ENCODE measurements around the gene JMJD1C. TPM values are rescaled to one million over a fixed set of nuclear protein-coding genes. Genes with fewer than 3 reads are reported as not detected.

JMJD1C gene
- total RNA-seq, 1 donor from 2014 or later: 120 TPM

DNA sequence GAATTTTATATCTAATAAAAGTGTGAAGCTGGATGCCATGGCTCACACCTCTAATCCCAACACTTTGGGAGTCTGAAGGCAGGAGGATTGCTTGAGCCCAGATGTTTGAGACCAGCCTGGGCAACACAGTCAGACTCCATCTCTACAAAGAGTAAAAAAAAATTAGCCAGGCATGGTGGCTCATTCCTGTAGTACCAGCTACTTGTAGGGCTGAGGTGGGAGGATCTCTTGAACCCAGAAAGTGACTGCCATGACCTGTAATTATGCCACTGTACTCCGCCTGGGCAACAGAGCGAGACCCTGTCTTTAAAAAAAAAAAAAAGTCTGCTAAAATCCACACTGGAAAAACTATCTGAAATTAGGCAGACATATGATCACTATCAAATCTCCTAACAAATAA is 7.6 kb downstream of the JMJD1C start:
- Mint-ChIP-seq H3K36me3 (ENCODE audit: unreplicated experiment) (no peaks in the 10 kb centered on the region), H3K4me3 (ENCODE audit: unreplicated experiment) (no peak overlapping the region), H3K27ac (ENCODE audit: unreplicated experiment) (no peak overlapping the region)

DNA sequence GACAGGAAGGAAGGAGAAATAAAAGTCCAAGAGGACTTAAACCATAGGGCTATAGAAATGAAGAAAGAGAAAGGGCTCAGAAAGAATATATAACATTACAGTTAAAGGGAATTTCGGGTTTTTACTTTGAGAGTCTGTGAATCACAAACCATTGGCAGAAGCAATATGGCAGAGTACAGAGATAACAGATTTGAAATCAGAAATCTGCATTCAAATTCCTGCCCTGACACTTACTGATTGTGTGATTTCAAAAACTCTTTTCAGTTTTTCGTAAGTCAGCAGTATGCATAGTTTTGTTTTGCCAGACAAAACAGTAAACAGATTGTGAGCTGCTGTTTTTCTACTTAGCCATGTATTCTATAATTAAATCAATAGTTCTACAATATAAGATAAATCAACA is 8.2 kb downstream of the JMJD1C start:
- no peak overlapping the region for H3K4me3 Mint-ChIP-seq (ENCODE audit: unreplicated experiment)
- no peak for DNase-seq (ENCODE audit: extremely low spot score, unreplicated experiment)

More for the DNA sequence above, 7.6 kb downstream of the JMJD1C start:
- no peaks in the 10 kb centered on the region for H3K27me3 Mint-ChIP-seq (ENCODE audit: unreplicated experiment)
- TF ChIP-seq, protein P1, sequence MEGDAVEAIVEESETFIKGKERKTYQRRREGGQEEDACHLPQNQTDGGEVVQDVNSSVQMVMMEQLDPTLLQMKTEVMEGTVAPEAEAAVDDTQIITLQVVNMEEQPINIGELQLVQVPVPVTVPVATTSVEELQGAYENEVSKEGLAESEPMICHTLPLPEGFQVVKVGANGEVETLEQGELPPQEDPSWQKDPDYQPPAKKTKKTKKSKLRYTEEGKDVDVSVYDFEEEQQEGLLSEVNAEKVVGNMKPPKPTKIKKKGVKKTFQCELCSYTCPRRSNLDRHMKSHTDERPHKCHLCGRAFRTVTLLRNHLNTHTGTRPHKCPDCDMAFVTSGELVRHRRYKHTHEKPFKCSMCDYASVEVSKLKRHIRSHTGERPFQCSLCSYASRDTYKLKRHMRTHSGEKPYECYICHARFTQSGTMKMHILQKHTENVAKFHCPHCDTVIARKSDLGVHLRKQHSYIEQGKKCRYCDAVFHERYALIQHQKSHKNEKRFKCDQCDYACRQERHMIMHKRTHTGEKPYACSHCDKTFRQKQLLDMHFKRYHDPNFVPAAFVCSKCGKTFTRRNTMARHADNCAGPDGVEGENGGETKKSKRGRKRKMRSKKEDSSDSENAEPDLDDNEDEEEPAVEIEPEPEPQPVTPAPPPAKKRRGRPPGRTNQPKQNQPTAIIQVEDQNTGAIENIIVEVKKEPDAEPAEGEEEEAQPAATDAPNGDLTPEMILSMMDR (IDR thresholded peaks at IDR 0.05): no peak
- no peak for DNase-seq (ENCODE audit: extremely low spot score, unreplicated experiment)
- H3K4me1 Mint-ChIP-seq (ENCODE audit: unreplicated experiment): peaks cover 38% of the 10 kb centered on the region
- H3K9me3 Mint-ChIP-seq (ENCODE audit: unreplicated experiment): no peaks in the 10 kb centered on the region

DNA sequence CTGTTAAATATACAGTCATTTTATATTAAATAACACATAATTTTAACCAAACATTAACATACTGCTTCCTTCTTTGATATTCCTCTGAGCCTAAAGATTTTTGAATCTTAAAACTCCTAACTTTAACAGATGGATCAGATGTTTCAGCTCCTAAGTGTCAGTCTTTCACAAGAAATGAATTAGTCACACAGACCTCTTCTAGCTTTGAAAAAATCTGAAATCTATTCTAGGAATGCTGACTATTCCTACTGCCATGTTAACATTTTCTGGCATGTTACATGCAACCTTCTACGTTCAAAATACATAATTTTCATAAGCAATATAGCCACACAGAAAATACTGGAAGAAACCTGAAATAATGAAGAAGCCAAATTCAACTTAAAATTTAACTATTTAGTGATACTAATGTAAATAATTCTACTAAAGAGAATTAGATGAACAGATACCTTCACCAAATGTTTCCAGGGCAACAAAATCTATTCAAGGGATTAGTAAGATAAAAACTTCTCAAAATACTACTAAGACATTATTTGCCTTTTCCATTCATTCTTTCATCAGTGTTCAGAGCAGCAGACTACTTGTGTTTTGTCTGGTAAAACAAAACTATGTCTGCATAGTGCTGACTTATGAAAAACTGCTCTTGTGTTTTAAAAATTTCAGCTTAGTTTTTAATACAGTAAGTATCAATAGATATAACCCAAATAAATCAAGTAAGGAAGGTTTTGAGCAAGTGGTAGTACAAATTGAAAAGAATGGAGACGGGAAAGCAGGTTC is 9.2 kb downstream of the JMJD1C start:
- TF ChIP-seq, protein P1 (IDR thresholded peaks at IDR 0.05): no peak
- H3K4me1 Mint-ChIP-seq (ENCODE audit: unreplicated experiment): peaks cover 37% of the 10 kb centered on the region
- no peaks in the 10 kb centered on the region for H3K9me3 Mint-ChIP-seq (ENCODE audit: unreplicated experiment)
- no peak for DNase-seq (ENCODE audit: extremely low spot score, unreplicated experiment)
- peaks cover 7% of the 10 kb centered on the region for H3K36me3 Mint-ChIP-seq (ENCODE audit: unreplicated experiment)
- no peak overlapping the region for H3K4me3 Mint-ChIP-seq (ENCODE audit: unreplicated experiment)
- H3K27ac Mint-ChIP-seq (ENCODE audit: unreplicated experiment): peak overlapping the region; percentile 68
- no peaks in the 10 kb centered on the region for H3K27me3 Mint-ChIP-seq (ENCODE audit: unreplicated experiment)

More for the DNA sequence above, 8.2 kb downstream of the JMJD1C start:
- Mint-ChIP-seq H3K27me3 (ENCODE audit: unreplicated experiment) (no peaks in the 10 kb centered on the region), H3K27ac (ENCODE audit: unreplicated experiment) (peak overlapping the region; percentile 68), H3K9me3 (ENCODE audit: unreplicated experiment) (no peaks in the 10 kb centered on the region), H3K36me3 (ENCODE audit: unreplicated experiment) (peaks cover under 1% of the 10 kb centered on the region), H3K4me1 (ENCODE audit: unreplicated experiment) (peaks cover 38% of the 10 kb centered on the region)
- TF ChIP-seq, protein P1 (IDR thresholded peaks at IDR 0.05): no peak

DNA sequence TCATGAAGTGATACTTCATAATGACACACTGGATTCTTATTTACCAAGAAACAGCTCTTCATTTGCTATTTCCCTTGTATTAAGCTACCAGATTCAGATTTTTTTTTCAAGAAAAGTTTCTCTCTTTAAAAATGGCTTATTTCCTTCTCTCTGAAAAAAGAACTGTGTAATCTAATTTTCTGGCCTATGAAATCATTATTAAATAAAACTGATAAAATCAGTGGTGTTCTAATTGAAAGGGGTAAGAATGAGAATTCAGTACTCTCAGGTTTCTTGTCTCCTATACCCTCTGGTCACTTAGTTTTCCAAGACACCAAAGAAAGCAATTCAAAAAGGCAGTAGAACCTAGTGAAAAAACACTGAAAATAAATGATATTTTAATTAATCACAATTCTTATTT is 10.3 kb downstream of the JMJD1C start:
- DNase-seq (ENCODE audit: extremely low spot score, unreplicated experiment): no peak
- Mint-ChIP-seq H3K27me3 (ENCODE audit: unreplicated experiment) (no peaks in the 10 kb centered on the region), H3K4me3 (ENCODE audit: unreplicated experiment) (no peak overlapping the region), H3K36me3 (ENCODE audit: unreplicated experiment) (peaks cover 7% of the 10 kb centered on the region), H3K27ac (ENCODE audit: unreplicated experiment) (peak overlapping the region; percentile 57), H3K4me1 (ENCODE audit: unreplicated experiment) (peaks cover 34% of the 10 kb centered on the region), H3K9me3 (ENCODE audit: unreplicated experiment) (no peaks in the 10 kb centered on the region)
- TF ChIP-seq, protein P1 (IDR thresholded peaks at IDR 0.05): no peak

DNA sequence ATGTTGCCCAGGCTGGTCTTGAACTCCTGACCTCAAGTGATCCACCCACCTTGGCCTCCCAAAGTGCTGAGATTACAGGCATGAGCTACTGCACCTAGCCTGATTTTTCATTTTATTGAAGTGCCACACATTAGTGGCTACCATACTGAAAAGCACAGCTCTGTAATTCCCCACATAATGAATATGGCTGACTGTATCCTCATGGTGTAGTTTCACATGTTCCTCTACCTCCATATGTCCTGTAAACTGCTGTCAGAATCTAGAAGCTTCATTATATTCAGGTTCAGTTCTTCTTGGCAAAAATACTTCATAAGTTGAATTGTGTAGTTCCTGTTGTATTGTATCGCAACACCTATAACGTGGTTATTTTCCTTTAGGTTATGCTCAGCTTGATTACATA is 11.1 kb downstream of the JMJD1C start:
- Mint-ChIP-seq H3K9me3 (ENCODE audit: unreplicated experiment) (no peaks in the 10 kb centered on the region), H3K4me3 (ENCODE audit: unreplicated experiment) (no peak overlapping the region), H3K4me1 (ENCODE audit: unreplicated experiment) (peaks cover 34% of the 10 kb centered on the region), H3K36me3 (ENCODE audit: unreplicated experiment) (peaks cover 10% of the 10 kb centered on the region), H3K27ac (ENCODE audit: unreplicated experiment) (peak overlapping the region; percentile 57), H3K27me3 (ENCODE audit: unreplicated experiment) (no peaks in the 10 kb centered on the region)
- TF ChIP-seq, protein P1 (IDR thresholded peaks at IDR 0.05): no peak
- DNase-seq (ENCODE audit: extremely low spot score, unreplicated experiment): no peak

All from osteocyte (in vitro differentiated cells).